Measurements from ENCODE around the gene RALB.

Gene RALB

GRCh38 chr2:120252225-120253020 lies at the start of gene RALB:
Gene RALB, plus strand, starts transcription at chr2:120252852. Its CDS starts 25,813 bp downstream, at chr2:120278665.
- peak; percentile 98 for DNase-seq

- DNase-seq, result no peak
Measured at GRCh38 chr2:120203251-120204021, 49.2 kb upstream of the RALB start.

GRCh38 chr2:120204022-120204405 lies 48.6 kb upstream of the RALB start:
- no peak for DNase-seq

GRCh38 chr2:120204417-120204816 lies 48.2 kb upstream of the RALB start:
- DNase-seq, result no peak

GRCh38 chr2:120204945-120205670 lies 47.5 kb upstream of the RALB start:
- DNase-seq, result no peak

GRCh38 chr2:120206022-120206581 lies 46.5 kb upstream of the RALB start:
- DNase-seq, result no peak

- DNase-seq, result no peak
Measured at GRCh38 chr2:120208381-120209353, 44.0 kb upstream of the RALB start.

- no peak for DNase-seq
Measured at GRCh38 chr2:120209427-120210269, 43.0 kb upstream of the RALB start.

GRCh38 chr2:120210270-120210693 lies 42.4 kb upstream of the RALB start:
- no peak for DNase-seq

GRCh38 chr2:120218181-120218580 lies 34.5 kb upstream of the RALB start:
- no peak for DNase-seq

- no peak for DNase-seq
Measured at GRCh38 chr2:120219291-120219690, 33.4 kb upstream of the RALB start.

- no peak for DNase-seq
Measured at GRCh38 chr2:120219766-120220165, 32.9 kb upstream of the RALB start.

GRCh38 chr2:120220756-120221155 lies 31.9 kb upstream of the RALB start:
- DNase-seq, result no peak

GRCh38 chr2:120221616-120222015 lies 31.0 kb upstream of the RALB start:
- no peak for DNase-seq

- no peak for DNase-seq
Measured at GRCh38 chr2:120222186-120223033, 30.2 kb upstream of the RALB start.

GRCh38 chr2:120223034-120223912 lies 29.4 kb upstream of the RALB start, which contains the start of gene TMEM185B:
Gene TMEM185B, minus strand, starts transcription at chr2:120223400. Its CDS starts 424 bp downstream, at chr2:120222976.
- DNase-seq, result peak; percentile 82

- DNase-seq, result no peak
Measured at GRCh38 chr2:120224256-120224655, 28.4 kb upstream of the RALB start.

- DNase-seq, result no peak
Measured at GRCh38 chr2:120224735-120225548, 27.7 kb upstream of the RALB start.
